HS-5 (cell line): ENCODE measurements around the gene PRSS12.

Experiments used
- DNase-seq: peaks from one replicate; pipeline ENCODE4 v3.0.0-alpha.2; 2012; ENCODE audit warnings: low read depth

The PRSS12 gene

DNA sequence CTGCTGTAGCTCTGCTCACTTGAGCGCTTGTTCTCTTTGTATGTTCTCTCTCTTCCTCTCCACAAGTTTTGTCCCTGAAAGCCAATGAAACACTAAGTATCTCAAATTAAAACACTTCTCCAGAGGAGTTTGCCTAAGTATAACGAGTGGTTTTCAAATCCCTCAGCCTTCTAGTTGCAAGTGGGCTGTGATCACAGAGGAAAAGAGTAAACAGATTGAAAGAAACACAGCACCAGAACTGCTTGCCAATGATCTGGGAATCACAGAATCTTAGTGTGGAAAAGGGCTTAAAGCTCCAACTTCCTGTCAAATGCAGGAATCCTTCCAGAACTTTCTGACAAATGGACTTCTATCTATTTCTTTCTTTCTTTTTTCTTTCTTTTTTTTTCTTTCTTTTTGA lies 4.8 kb upstream of the PRSS12 start:
- no peak for DNase-seq

DNA sequence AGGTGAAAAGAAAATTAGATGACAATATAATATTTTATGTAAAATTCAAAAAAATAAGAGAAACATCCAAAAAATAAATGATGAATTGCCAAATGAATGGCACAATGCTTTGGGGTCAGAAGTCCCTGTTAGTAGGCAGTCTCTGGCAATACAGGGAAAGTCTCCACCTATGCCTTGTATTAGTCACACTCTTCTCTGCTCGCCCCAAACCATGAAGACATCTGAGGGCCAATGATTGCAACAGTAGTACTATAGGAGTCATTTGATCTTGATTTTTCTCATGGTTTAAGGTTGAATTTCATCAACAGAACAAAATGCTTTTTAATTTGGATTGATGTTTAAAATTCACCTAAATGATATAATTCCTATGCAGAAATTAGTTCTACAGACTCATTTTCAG lies 3.9 kb upstream of the PRSS12 start:
- no peak for DNase-seq

DNA sequence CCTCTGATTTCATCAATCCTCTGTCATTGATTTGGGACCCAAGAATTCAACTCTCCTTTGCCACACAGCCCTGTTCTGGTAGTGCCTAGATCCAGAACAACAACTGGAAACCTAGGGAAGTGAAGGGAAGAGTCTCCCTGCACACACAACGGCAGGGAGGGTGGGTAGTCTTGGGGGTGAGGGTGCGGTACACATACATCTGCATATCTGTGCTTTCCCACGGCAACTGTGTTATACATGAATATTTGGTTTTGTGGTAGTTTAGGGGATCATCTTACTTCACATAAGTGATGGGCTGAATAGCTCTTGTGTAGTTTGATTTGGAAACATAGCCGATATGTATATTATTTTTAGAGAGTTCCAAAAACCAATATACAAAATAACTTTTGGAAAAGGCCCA lies 3.3 kb upstream of the PRSS12 start:
- DNase-seq = no peak

DNA sequence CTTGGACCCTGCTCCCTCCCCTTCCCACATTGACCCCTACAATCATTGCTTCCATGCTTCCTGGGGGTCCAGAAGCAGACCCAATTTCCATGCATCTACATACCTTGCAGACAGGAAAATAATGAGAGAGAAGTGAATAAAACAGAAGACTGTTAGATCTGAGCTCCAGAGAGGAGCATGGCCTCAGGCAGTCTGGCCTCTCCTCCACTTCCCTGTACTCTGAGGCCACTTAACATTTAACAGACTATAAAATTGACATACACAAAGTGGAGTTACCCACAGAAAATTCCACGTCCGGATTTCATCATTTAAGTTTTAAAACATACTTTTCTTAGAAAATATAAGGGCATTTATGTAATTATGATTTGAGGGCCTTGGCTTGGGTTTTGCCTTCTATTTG lies 2.1 kb upstream of the PRSS12 start:
- DNase-seq = no peak

DNA sequence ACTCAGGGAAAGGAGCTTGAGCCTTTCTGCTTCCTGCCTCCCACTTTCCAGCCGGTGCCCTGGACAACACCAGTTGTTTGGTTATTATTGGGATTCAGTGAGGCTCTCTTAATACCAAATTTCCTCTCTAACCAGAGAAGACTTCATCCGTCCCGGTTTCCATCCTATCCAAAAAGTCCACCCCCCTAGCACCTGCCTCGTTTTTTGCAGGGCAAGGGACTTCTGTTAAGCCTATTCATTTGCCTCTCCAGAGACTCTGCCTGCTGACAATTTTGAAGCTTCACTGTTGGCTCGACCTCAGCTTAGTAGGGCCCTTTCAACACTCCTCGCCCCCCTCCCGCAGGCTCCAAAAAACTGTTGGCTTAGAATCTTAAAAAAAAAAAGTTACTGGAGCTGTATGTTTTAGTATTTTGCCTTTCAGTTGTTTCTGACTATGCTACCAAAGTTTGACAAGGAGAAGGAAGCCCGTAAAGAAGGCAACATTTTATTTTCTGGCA lies 779 bp upstream of the PRSS12 start:
- DNase-seq = no peak

DNA sequence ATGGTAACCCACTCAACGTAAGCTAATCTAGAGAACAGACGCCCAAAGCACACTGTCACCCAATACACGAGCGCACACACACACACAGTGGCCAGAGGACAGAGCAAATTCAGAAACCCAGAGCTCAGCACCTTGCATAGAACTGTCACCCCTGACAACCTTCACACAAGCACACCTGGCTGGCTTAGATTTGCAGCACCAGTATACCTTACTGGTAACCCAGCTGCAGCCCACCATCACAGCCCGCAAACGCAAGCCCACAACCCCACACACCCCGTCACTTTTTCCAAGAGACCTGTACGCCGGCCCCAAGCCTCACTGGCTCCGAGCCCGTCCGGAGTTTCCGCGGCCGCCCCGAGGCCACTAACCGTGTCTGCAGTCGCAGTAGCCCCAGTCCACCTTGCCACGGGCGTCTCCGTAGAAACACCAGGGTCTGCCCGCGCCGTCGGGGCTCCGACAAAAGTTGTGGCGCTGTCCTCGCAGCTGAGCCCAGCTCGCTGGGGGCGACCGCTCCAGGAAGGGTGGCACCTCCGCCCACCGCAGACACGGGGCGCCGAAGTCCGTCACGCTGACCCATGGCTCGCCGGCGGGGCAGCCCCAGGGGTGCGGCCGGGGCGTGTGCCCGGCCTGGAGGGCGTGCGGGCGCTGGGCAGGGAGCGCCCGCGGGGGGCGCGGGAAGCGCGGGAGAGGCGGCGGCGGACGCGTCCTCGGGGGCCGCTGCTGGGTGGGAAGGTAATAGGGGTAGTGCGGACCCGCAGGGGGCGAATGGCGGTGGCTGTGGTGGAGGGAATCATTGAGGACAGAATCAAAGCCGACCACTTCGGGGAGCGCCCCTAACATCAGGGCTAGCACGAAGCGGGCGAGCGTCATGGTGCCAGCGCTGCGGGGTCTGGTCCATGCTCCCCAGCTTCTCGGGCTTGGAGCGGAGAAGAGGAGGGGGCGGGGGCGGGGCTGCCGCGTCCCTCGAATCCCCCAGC lies 664 bp downstream of the PRSS12 start:
- no peak for DNase-seq

DNA sequence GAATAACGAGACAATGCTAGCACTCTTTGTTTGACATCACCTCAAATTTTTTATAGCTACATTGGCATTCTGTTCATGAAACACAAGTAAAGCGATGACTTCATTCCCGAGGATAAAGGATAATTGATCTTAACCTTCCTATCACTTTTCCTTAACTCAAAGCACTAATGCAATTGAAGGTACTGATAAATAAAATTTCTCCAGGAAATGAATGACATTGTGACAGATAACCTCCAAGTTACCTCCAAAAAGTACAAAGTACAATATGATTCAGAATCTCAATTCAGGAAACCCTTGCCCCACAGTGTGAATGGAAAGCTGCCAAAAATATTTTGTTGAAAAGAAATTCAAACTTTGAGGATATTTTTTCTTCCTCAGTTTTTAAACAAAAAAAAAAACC lies 1.8 kb downstream of the PRSS12 start:
- DNase-seq = no peak

DNA sequence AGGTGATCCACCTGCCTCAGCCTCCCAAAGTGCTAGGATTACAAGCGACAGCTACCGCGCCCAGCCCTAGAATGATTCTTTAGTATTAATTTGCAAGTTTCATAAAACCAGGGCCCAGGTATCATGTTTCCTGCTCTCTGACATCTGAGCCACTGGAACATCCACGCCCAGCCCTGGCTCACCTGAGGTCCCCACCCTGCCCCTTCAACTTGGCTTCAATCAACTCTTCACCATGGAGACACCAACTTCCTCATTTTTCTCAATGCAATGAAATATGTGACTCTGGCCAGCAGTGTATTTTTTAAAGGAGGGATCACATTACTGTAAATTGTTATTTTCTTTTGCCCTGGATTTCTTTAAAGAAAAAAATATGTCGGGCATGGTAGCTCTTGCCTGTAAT lies 3.9 kb downstream of the PRSS12 start:
- DNase-seq = no peak

DNA sequence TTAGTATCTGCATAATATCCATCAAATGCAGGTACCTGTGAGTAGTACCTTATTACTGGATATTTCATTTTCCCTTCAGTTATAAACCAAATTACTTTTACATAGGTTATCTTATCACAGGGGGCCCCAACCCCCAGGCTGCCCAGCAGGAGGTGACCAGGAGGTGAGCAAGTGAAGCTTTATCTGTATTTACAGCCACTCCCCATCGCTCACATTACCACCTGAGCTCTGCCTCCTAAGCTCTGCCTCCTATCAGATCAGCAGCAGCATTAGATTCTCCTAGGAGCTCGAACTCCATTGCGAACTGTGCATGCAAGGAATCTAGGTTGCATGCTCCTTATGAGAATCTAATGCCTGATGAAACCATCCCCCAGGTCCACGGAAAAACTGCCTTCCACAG lies 6.3 kb downstream of the PRSS12 start:
- no peak for DNase-seq

DNA sequence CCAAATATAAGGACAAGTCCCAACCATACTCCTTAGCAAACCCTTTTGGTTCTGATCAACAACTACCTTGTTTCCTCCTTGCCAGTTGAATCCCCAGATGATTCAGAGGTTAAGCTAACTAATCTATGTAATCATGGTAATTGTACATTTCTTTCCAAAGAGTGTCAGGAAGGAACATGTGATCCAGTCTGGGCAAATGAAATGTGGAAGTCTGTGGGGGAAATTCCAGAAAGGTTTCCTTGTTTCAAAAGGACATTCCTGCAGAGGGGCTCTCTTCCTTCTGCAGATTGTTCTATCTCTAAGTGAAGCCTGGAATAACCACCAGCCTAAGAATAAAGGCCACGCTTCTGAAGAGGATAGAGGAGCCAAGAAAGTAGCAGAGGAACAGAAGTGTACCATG lies 7.0 kb downstream of the PRSS12 start:
- DNase-seq = no peak

DNA sequence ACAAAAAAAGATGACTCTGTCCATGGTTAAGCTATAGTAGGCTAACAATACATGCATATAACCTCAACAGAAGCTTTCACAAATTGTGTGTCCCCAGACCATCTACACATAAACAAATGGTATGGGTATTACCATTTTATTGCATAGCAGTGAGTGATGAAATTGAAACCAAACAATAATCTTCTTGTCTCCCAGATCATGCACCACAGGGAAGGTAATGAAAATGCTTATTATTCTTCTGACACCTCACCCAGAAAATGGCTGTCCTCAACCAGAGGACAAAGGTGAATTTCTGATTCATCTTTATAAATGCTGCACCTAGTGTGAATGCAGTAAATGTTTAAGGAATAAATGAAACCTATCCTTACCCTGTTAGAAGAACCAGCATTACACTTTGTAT lies 8.0 kb downstream of the PRSS12 start:
- DNase-seq = no peak

DNA sequence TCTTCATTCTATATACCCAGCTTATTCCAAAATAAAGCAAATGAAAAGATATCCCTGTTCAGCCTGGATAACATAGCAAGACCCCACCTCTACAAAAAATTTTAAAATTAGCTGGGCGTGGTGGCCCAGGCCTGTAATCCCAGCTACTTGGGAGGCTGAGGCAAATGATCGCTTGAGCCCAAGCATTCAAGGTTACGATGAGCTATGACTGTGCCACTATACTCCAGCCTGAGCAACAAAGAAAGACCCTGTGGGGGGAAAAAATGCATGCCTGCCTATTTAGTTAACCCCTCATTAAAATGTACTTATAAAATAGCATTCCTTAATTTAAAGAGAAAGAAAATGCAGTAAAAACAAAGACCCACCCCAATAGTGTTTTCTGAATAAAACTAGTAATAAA lies 9.3 kb downstream of the PRSS12 start:
- no peak for DNase-seq

DNA sequence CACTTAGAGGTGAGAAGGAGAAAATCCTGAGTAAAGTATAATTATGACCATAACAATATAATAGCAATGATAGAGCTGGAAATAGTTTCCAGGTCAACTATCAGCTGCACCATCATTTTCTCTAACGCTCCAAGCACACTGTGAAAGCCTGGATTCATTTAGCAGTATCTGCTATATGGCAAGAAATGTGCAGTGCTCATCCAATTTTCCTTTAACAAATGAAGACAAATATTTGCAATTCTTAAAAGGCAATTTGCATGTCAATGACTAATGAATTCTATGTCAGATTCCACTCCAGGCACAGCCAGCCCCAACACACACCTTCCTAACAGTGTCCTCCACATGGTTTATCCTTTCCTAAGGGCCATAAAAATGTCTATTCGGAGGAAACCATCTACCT lies 12.7 kb downstream of the PRSS12 start:
- DNase-seq = no peak

DNA sequence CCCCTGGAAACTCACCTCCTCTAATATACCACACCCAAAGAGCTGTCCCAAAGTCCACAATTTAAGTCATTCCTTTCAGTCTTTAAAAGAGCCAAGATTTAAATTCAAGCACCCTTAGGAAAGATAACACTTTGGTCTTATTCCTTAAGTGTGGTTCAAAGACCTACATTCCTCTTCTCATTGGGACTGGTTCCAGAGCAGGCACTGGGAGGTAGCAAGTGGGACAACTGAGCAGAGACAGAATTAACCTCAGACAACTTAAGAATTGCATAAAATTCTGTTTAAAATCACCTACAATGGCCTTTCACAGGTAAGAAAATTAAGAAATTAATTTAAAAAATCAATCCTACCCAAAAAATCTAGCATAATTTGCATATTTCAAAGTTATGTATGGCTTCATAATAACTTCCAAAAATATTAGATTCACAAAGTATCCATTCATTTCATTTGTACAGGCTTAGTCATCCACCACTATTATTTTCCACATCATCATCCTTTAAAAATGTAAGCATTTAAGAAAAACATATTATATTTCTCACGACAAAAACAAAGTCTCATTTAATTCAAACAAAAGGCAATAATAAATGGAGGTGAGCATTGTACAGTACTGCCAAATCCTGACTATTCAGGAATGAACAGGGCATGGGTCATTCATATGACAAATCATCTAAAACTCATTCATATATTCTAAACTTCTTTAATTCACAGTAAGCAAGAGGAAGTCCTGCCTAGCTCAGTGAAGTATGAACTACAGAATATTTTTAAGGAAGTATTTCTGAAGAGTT lies 13.6 kb downstream of the PRSS12 start:
- peak; percentile 80 for DNase-seq

DNA sequence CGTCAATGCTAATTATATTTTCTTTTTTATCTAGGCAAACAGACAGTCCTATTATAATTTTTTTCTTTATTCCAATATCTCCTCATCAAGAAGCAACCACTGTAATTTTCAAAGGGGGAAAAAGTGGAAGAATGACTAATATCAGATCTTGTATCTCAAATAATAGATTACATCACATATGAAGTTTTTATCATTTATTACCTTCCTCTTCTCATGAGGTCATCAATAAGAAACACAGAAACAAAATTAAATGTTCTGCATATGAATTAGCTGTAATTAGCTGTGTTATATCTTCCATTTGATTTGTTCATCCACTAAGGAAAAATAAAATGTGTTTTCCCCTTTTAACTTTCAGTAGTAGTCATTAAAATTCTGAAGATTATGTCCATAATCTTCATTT lies 14.3 kb downstream of the PRSS12 start:
- no peak for DNase-seq

DNA sequence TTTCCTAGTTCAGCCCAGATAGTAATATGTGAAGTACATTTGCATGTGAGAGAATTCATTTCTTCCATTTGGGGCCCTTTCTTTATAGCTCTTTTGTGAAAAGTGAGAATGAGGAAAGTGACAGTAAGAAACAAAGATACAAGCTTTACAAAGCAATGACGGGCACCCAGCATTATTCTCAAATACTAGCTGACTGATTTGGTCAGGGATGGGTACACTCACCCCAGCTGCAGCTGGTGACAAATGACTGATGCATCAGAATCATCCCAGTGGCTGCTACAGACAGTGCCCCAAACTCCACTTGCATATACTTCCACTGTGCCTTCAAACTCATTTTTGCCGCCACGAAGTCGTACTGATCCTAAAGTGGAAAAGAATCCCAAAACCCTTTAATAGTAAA lies 14.8 kb downstream of the PRSS12 start:
- DNase-seq = no peak

DNA sequence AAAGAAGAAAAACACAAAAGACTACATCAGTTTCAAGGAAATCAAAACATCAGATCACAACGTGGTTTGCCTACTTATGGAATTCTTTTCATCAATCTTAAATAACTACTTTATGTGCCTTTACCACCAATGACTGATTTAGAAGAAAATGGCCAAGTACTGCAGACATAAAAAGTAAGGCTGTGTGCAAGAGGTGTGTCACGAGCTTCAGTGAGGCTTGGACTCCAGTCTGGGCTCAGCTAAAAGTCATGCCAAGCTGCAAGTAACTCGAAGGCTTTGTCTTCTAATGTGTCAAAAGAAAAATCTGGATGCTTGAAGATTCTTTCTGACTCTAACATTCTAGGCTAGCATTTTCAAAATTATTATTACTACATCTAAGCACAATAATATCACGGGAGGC lies 17.0 kb downstream of the PRSS12 start:
- no peak for DNase-seq

DNA sequence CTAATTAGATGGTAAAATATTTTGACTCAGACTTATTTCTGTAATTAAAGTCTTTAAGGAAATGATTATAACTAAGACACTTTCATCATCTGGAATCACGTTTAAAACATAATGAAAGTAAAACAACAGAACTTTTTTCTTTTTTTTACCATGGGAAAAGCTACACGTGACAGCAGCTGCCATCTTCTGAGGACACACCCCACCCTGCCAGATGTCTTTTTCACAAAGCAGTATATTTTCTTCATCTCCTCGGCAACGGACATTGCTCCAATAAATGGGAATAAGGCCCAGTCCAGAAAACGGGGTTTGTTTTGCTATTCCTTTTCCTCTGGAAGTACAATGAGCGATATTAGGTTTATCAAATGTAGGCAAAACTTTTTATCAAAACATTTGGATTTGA lies 17.5 kb downstream of the PRSS12 start:
- no peak for DNase-seq

DNA sequence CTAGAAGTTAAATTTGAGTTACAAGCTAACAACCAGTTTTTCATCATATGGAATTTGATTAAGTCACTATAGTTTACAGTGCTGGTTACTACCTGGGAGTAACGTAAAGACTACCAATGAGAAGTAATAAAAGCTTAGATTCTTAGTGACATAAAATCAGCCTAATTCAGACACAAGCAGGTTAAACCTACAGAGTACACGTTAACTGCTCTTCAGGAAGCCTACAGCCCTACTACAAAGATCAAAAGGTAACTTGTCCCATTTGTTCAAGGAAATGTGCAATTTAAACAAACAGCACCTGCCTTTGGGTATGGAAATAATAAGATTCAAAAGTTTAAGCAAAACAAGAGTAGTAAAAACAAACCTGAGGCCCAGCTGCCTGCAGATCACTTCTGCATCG lies 21.5 kb downstream of the PRSS12 start:
- no peak for DNase-seq

DNA sequence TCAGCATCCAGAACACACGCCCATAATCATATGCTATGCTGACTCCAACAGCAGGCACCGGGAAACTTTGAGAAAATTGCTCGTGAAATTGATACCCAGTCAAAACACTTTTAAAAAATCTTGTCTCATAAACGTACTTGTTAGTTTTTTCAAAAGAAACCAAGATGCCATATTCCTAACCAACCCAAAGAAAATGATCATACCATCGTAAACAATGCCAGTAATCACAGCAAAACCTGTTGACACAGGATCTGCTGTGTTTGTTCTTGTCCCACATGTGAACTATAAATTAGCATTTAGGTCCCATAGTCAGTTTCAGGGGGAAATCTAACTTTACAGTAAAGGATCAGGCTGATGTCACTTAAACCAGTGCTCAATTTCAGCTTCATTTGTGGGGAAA lies 23.0 kb downstream of the PRSS12 start:
- no peak for DNase-seq

DNA sequence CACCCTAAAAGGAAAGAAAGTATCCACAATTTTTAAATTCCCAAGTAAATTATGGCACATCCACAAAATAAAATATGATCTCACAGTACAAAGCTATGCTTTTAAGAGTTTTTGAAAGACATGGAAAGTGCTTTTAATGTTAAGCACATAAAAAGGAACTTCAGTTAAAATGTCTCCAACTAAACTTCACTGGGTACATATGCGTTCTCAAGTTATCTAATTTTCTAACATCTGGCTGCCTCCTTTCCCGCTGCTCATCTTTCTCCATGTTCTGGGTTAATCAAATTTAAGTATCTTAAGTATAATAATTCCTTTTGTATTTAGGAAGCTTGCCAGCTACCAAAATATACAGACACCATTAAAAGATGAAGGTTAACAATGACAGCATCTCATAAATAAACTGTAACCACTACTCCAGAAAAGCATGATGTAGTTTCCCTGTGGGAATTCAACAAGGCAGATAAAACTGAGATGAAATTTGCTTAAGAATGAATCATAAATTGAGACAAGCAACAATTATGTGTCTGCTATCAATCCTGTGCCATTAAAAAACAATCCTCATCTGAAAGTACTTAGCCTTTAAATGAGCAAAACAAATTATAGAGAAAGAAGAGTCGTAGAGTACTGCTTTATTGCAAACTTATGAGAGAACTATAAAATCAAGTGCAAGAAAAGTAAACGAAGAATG lies 25.1 kb downstream of the PRSS12 start:
- no peak for DNase-seq

DNA sequence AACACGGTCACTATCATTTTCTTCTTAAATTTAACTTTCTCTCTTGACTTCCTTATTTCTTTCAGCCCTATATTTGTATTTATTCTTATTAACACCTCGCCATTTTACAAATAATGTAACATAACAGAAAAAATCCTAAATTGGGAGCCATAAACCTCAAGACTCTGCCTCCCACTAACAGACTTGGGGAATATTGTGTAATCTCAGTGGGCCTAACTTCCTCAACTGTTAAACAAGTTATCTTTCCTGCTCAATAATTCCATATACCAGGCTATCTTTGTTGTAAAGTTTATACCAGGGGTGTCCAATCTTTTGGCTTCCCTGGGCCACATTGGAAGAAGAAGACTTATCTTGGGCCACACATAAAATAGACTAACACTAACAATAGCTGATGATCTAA lies 26.2 kb downstream of the PRSS12 start:
- DNase-seq = no peak

DNA sequence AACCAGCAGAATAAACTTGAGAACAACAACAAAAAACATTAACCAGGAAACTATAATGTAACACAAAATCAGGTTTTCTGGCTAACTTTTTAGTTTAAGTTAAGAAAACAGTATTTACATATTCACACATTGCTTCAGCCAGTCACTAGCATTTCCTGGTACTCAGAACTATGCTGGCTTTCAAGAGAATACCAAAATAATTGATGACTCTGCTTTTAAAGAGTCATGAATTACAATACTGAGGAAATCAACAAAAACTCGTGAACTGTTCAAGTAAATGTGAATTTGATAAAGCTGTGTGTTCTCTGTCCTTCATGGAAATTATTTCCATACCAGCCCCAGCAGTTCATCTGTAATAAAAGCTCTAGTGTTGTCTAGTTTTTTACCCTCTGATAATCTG lies 27.4 kb downstream of the PRSS12 start:
- DNase-seq = no peak
